Glutamatergic neuron (in vitro differentiated cells): ENCODE results near the gene OBP2A. TPM values are rescaled to one million over a fixed set of nuclear protein-coding genes. Genes with fewer than 3 reads are reported as not detected.
"Not testable (repeated sequence)": the region's sequence is repeated elsewhere in the genome, so short reads cannot be mapped to it uniquely, and the experiment has no call there.

Experiments
- DNase-seq: peaks from one replicate; pipeline ENCODE4 v3.0.0; 2022
- H3K27ac Mint-ChIP-seq: one replicate; pipeline ENCODE4 v1.8.0; 2020; ENCODE audit warnings: mild to moderate bottlenecking, mixed read lengths, inconsistent platforms; ENCODE audit not compliant: unreplicated experiment
- H3K27me3 Mint-ChIP-seq: one replicate; pipeline ENCODE4 v1.8.0; 2020; ENCODE audit warnings: mild to moderate bottlenecking, moderate library complexity, mixed read lengths, inconsistent platforms; ENCODE audit not compliant: unreplicated experiment
- H3K36me3 Mint-ChIP-seq: one replicate; pipeline ENCODE4 v1.8.0; 2020; ENCODE audit warnings: mild to moderate bottlenecking, mixed read lengths, inconsistent platforms; ENCODE audit not compliant: unreplicated experiment
- H3K4me1 Mint-ChIP-seq: one replicate; pipeline ENCODE4 v1.8.0; 2020; ENCODE audit warnings: mild to moderate bottlenecking, low read depth, mixed read lengths, inconsistent platforms; ENCODE audit not compliant: unreplicated experiment
- H3K4me3 Mint-ChIP-seq: one replicate; pipeline ENCODE4 v1.8.0; 2020; ENCODE audit warnings: mild to moderate bottlenecking, mixed read lengths, inconsistent platforms; ENCODE audit not compliant: unreplicated experiment
- H3K9me3 Mint-ChIP-seq: one replicate; pipeline ENCODE4 v1.8.0; 2020; ENCODE audit warnings: mild to moderate bottlenecking, moderate library complexity, mixed read lengths, inconsistent platforms; ENCODE audit not compliant: unreplicated experiment
- total RNA-seq: library from RNA; stranded (reverse); fragmentation: NEBNext Ultra II Directional; extraction: Animal tissue kit (Norgen Biotek cat#: 25700); gene quantifications from one replicate; pipeline ENCODE4 v1.2.1, GENCODE V29; 2021; ENCODE audit not compliant: unreplicated experiment
- TF ChIP-seq, protein P1 (sequence below): fragments of 200-600 bp; sonication (generic); IDR thresholded peaks from one replicate; pipeline ENCODE4 v1.5.0; 2021; ENCODE audit not compliant: partially characterized antibody, unreplicated experiment

OBP2A gene
- total RNA-seq, 1 donor from 2014 or later = not detected

DNA sequence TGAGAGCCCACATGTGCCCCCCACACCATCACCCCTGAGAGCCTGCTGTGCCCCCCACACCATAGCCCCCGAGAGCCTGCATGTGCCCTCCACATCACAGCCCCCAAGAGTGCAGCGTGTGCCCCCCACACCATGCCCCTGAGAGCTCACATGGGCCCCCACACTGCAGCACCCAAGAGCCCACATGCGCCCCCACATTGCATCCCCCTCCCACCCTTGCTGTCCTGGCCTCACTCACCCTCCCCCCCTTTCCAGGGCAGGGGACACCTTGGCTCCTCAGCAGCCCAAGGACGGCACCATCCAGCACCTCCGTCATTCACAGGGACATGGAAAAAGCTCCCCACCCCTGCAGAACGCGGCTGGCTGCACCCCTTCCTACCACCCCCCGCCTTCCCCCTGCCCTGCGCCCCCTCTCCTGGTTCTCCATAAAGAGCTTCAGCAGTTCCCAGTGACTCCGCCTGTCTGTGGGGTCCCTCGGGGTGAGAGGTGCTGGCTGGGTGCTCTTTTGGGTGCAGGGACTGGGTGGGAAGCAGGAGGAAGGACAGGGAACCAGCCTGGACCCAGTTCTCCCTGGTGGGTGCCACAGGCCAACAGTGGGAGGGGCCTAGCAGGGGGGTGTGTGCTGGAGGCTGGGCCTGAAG, 19.7 kb upstream of the OBP2A start:
- H3K9me3 Mint-ChIP-seq = no peaks in the 10 kb centered on the region
- no peak for DNase-seq
- no peaks in the 10 kb centered on the region for H3K4me1 Mint-ChIP-seq
- no peaks in the 10 kb centered on the region for H3K36me3 Mint-ChIP-seq
- H3K4me3 Mint-ChIP-seq = no peak overlapping the region
- no peak overlapping the region for H3K27ac Mint-ChIP-seq
- peaks cover 2% of the 10 kb centered on the region for H3K27me3 Mint-ChIP-seq
- TF ChIP-seq, protein P1, sequence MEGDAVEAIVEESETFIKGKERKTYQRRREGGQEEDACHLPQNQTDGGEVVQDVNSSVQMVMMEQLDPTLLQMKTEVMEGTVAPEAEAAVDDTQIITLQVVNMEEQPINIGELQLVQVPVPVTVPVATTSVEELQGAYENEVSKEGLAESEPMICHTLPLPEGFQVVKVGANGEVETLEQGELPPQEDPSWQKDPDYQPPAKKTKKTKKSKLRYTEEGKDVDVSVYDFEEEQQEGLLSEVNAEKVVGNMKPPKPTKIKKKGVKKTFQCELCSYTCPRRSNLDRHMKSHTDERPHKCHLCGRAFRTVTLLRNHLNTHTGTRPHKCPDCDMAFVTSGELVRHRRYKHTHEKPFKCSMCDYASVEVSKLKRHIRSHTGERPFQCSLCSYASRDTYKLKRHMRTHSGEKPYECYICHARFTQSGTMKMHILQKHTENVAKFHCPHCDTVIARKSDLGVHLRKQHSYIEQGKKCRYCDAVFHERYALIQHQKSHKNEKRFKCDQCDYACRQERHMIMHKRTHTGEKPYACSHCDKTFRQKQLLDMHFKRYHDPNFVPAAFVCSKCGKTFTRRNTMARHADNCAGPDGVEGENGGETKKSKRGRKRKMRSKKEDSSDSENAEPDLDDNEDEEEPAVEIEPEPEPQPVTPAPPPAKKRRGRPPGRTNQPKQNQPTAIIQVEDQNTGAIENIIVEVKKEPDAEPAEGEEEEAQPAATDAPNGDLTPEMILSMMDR = no peak

- Mint-ChIP-seq H3K36me3 (no peaks in the 10 kb centered on the region), H3K27ac (no peak overlapping the region)
Observed at GRCh38 chr9:135526730-135527571, 19.0 kb upstream of the OBP2A start.

DNA sequence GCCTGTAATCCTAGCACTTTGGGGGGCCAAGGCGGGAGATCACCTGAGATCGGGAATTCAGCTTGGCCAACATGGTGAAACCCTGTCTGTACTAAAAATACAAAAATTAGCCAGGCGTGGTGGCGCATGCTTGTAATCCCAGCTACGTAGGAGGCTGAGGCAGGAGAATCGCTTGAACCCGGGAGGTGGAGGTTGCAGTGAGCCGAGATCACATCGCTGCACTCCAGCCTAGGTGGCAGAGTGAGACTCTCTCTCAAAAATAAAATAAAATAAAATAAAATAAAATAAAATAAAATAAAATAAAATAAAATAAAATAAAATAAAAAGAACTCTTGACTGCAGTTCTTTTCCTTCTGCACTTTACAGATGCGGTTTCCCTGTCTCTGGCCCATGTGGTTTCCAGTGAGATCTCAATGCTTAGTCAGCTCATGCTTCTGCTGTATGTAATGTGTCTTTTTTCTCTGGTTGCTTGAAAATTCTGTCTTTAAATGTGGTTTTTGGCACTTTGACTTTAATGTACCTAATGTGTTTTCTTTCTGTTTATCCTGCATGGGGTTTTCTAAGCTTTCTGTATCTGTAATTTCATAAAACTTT, 17.0 kb upstream of the OBP2A start:
- H3K36me3 Mint-ChIP-seq, H3K4me1 Mint-ChIP-seq, H3K27ac Mint-ChIP-seq, DNase-seq, H3K9me3 Mint-ChIP-seq, H3K4me3 Mint-ChIP-seq, H3K27me3 Mint-ChIP-seq: not testable (repeated sequence)

More at GRCh38 chr9:135526730-135527571, 19.0 kb upstream of the OBP2A start:
- no peaks in the 10 kb centered on the region for H3K9me3 Mint-ChIP-seq
- no peaks in the 10 kb centered on the region for H3K4me1 Mint-ChIP-seq
- peak; percentile 25 for DNase-seq
- no peak overlapping the region for H3K4me3 Mint-ChIP-seq
- H3K27me3 Mint-ChIP-seq = peaks cover 2% of the 10 kb centered on the region
- TF ChIP-seq, protein P1 = no peak

DNA sequence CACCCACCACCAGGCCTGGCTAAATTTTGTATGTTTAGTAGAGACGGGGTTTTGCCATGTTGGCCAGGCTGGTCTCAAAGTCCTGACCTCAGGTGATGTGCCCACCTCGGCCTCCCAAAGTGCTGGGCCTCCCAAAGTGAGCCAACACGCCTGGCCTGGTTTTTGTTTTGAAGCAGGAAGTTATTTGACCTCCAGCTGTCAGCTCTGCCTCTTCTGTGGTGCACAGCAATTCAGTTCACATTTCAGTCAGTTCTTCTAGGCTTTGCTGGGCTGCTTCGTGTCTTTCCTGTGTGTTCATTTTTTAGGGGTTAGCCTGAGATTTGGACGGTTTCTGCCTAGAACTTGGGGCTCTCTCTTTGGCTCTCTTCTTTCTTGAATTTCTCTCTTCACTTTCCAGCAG, 15.8 kb upstream of the OBP2A start:
- H3K4me3 Mint-ChIP-seq = no peak overlapping the region
- no peak for DNase-seq
- peaks cover 4% of the 10 kb centered on the region for H3K27me3 Mint-ChIP-seq
- peaks cover 9% of the 10 kb centered on the region for H3K4me1 Mint-ChIP-seq
- H3K36me3 Mint-ChIP-seq = no peaks in the 10 kb centered on the region
- no peak overlapping the region for H3K27ac Mint-ChIP-seq
- TF ChIP-seq, protein P1 = no peak
- H3K9me3 Mint-ChIP-seq = no peaks in the 10 kb centered on the region

- Mint-ChIP-seq H3K4me3 (no peak overlapping the region), H3K27ac (no peak overlapping the region), H3K27me3 (peaks cover 4% of the 10 kb centered on the region), H3K9me3 (no peaks in the 10 kb centered on the region), H3K36me3 (no peaks in the 10 kb centered on the region), H3K4me1 (peaks cover 9% of the 10 kb centered on the region)
- no peak for DNase-seq
- TF ChIP-seq, protein P1 = no peak
Observed at GRCh38 chr9:135531096-135531495, 14.8 kb upstream of the OBP2A start.
